OCI-LY1 (cell line): ENCODE data around the gene GTF3A.
A peak's percentile ranks its signal among the peaks of the same experiment; 100 is the strongest.

Experiments
- CTCF ChIP-seq: fragments of 200-600 bp; sonication (generic), shearing (Covaris generic); IDR thresholded peaks from 2 replicates; pipeline ENCODE4 v1.5.1; 2017; ENCODE audit warnings: mild to moderate bottlenecking, antibody characterized with exemption, low read length, moderate library complexity, mixed read lengths
- EZH2 ChIP-seq: fragments of 200-600 bp; sonication (generic), shearing (Covaris generic); IDR thresholded peaks from 2 replicates; pipeline ENCODE4 v1.8.0; 2017; ENCODE audit warnings: borderline replicate concordance, mixed run types, mild to moderate bottlenecking, antibody characterized with exemption, low read length, moderate library complexity, mixed read lengths

- TF ChIP-seq CTCF = peak; percentile 72
- TF ChIP-seq EZH2 = no peak
These were observed 49.8 kb upstream of the GTF3A start for GRCh38 chr13:27374650-27375049.
